ENCODE measurements around the gene PABPN1. TPM values are rescaled to one million over a fixed set of nuclear protein-coding genes. Genes with fewer than 3 reads are reported as not detected.

Gene PABPN1, protein sequence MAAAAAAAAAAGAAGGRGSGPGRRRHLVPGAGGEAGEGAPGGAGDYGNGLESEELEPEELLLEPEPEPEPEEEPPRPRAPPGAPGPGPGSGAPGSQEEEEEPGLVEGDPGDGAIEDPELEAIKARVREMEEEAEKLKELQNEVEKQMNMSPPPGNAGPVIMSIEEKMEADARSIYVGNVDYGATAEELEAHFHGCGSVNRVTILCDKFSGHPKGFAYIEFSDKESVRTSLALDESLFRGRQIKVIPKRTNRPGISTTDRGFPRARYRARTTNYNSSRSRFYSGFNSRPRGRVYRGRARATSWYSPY
- total RNA-seq: 105 and 119 TPM in 2 replicates

DNA sequence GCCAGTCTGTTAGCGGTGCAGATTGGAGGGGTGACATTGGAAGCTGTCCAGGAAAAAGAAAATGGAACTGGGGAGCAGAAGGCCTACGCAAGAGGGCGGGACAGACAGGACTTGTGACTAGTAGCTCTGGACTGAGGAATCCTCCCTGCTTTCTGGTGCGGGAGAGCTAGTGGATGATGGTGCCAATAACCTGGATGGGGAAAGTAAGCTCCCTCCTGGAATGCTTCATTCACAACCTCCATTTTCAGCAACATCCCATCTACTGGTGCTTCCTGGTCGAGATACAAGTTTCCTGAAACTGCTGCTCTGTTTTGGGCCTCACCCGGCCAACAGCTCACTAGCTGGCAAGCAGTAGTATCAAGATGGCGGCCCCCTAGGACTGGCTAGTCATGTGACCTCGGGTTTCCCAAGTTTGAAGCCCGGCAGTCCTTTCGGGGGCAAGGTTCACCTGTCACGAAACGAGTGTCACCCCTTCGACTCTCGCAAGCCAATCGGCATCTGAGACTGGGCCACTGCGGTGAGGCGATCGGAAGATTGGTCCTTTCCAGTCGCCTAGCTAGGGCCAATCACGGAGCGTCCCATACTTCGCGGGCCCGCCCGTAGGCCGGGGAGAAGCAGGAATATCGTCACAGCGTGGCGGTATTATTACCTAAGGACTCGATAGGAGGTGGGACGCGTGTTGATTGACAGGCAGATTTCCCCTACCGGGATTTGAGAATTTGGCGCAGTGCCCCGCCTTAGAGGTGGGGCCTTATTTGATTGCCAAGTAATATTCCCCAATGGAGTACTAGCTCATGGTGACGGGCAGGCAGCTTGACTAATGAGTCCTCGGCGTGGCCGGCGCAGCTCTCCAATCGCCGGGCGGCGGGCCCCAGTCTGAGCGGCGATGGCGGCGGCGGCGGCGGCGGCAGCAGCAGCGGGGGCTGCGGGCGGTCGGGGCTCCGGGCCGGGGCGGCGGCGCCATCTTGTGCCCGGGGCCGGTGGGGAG is at the start of gene PABPN1:
PABPN1 (plus strand) TSS at position 874 of the 988 bp plus-strand sequence; CDS start at position 887, 13 bp downstream.

DNA sequence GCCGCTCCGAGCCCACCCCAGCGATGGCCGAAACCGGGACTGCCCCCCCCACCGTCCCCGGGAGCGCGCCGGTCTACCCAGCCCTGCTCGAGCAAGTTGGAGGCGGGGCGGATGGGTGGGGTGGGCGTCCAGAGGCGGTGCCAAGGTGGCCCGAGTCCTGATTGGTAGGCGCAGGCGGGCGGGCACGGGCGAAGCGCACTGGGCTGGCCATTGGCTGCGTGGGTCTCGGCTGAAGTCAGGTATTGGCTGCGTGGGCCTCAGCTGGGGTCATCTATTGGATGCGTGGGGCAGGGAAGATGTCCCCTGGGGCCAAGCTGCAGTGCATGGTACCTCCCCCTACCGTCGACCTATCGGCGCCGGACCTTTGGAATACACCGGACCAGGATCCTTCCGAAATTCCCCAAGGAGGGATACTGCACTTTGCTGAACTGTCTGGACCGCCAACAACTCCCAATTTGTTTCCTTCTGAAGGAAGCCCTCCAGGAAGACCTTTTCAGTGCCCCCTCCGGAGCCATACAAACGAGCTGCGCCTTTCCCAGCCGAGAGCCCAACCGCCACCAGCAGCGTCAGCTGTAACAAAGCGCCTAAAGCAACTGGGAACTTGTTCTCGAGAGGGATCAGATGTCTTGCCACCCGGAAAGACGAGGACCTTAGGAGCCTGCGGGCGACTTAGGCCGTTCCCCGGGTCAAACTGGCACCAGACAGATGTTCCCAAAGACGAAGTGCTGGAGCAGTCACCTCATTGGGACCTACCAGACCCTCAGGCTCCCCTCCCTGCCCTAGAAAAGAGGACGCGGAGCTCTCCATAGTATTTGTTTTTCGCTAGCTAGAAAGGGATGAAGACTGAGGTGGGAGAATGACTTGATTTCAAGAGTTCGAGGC is 35.0 kb upstream of the PABPN1 start, which contains the start of gene HOMEZ:
HOMEZ (minus strand) TSS at position 113 of the 882 bp plus-strand sequence. CDS start 180 bp downstream, outside the sequence.

DNA sequence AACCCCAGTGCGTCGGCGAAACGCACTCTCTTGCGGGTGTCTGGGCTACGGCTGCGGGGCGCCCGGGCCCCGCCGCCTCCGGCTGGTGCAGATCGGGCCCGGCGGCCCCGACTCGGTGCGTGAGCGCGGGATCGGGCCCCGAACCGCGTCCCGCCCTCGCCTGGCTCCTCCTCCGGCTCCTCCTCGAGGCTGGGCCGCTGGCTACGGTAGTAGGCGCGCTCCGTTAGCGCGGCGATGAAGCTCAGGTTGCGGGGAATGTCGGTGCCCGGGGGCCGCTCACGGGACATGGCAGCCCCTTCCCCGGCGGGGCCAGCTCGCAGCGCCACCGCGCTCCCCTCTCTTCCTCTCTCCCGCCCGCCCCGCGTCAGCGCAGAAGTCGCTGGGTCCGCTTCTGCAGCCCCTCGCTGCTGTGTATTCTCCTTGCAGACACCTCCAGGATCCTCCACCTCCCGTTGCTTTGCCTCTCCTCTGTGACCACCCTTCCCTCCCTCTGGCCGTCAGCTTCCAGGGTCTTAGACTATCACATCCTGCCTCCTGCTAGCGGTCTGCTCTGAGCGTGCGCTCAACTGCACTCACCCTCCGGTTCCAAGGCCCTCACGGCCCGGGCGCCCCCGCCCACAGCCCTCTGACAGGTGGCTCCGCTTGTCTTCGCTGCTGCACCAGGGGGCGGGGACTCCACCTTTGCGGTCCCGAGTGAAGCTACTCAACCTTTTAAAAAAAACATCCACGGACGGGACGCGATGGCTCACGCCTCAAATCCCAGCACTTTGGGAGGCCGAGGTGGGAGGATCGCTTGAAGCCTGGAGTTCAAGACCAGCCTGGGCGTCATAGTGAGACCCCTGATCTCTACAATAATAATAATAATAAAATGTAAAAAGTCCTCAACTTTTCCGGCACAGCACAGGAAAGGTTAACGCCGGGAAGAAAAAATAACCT is 18.7 kb upstream of the PABPN1 start, which contains the start of gene PPP1R3E:
PPP1R3E (minus strand) TSS at position 570 of the 936 bp plus-strand sequence; CDS start at position 287, 283 bp downstream.

DNA sequence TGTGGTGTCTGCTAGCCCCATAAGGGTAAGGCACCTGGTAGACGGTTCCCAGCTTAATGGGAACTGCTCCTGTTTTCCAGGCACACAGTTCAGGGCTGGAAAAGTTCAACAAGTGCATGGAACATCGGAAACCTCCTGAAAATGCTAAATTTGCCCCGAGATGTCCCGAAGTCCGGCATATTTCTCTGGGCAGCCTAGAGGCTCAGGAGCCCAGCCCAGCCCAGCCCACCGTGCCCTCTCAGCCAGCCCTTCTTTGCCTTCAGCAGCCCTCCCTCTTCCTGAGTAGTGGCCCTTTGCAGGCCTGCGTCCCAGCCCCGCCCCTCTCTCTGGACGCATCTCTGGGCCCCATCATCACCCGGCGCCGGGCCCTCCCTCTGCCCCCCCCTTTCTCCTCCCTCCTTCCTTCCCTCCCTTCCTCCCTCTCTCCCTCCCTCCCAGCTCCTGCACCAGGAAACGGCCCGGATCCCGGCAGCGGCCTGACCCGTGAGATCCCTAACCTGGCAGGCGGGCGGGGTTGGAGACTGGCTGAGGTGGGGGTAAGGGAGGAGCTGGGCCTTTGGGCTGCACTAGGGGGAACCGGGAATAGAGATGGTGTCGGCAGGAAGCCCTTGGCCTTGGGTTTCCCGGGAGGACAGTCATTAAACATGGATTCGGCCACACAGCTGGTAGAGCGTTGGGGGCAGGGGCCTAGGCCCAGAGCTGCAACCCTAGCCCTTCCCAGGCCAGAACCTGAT is 14.7 kb upstream of the PABPN1 start, which contains the start of gene BCL2L2:
BCL2L2 (plus strand) TSS at position 422 of the 734 bp plus-strand sequence. CDS start 935 bp downstream, outside the sequence.

DNA sequence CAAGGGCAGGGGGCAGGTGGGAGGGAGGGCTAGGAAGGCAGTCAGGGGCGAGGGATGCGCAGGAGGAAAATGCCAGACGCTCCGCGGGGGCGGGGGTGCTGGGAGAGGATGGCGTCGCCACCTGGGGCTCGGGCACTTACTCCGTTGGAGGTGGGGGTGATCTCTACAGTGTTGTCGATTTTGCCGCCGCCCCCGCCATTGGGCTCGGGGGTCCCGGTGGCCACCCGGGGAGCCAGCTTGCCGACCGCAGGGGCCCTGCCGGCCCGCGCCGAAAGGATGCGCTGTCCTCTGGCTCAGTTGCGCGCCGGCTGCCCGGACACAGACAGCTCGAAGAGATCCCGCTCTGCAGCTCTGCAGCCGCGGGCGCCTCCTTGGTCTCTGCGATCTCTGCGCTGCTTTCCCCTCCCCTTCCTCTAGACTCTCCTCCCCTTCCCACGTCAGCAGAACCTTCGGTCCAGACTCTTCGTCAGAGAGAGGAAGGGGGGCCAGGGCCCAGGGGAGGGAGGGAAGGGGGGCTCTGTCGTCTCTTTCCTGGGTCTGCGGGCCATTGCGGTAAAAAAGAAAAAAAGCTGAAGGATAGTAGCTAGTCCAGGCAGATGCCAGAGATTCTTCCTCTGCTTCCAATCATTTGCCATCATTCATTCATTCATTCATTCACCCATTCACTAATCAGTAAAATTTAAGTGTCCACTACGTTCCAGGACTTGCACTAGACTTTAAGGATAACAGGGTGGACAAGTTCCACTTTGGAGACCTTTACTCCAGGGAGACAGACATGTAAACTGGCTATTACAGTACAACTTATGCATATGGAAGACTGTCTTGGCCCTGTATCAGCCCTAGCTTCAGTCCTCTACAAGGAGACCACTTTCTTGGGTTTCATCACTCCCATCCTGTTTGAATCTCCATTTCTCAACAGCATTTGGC is 31.5 kb downstream of the PABPN1 start, which contains the start of gene SLC22A17:
SLC22A17 (minus strand) TSS at position 382 of the 927 bp plus-strand sequence.

DNA sequence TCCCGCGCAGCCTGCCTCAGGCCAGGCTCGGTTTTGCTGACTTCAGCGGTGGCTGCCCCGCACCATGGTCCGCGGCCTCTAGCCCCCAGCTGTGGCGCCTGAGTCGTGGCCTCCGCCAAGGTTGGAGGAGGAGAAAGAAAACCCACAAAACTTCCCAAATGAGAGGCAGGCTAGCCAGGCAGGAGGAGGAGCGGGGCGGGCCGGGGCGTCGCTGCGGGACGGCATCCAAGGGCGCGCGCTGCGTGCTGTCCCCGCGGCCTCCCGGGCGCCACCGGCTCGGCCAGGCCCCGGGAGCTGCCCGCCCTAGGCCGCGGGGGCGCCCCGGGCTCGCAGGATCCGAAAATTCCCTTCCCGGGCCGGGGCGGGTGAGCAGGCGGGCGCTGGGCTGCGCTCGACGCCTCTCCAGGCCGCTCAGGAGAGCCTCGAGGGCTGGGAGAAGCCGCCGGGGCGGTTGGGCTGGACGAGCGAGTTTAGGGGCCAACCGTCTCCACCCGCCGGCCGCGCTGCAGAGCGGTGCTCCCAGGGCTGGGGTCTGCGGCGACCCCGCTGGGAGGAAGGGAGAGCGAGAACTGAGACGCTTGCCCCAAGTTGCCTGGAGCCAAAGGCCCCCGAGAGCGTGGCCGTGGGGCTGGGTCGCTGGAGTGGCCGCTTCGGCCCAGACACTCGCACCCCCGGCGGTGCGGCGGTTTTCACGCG is 43.9 kb downstream of the PABPN1 start, which contains the start of gene EFS:
EFS (minus strand) TSS at position 137 of the 696 bp plus-strand sequence. CDS start 147 bp downstream, outside the sequence.

DNA sequence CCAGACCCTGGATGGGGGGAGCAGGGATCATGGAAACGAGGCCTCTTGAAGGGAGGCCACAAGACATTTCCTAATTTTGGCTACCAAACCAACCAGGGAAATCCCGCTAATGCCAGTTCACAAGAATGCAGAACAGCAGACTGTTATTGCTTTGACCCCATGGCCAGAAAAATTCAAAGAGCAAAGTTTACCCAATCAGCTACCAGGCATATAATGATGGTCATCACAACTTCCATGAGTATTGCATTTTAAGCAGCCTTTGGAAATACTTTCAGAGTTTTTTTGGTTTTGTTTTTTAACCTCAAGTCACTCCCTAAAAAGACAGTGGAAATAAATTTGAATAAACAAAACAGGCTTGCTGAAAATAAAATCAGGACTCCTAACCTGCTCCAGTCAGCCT is 51.3 kb downstream of the PABPN1 start, which contains the start of gene IL25:
IL25 (plus strand) TSS at position 301 of the 400 bp plus-strand sequence.

Other genes starting within 250 kb of the PABPN1 start
- 64.9 and 97.8 TPM in 2 replicates for gene ACIN1, start 226.3 kb upstream of the PABPN1 start, total RNA-seq
- 40.9 and 50.7 TPM in 2 replicates for gene C14orf119, start 226.0 kb upstream of the PABPN1 start, total RNA-seq
- gene CIROP, start 216.5 kb upstream of the PABPN1 start, total RNA-seq: 0.11 and 0.25 TPM in 2 replicates
- gene CEBPE, start 202.2 kb upstream of the PABPN1 start, total RNA-seq: not detected in 2 replicates
- 21.5 and 26.0 TPM in 2 replicates for gene SLC7A8, start 137.8 kb upstream of the PABPN1 start, total RNA-seq
- gene RNF212B, start 83.5 kb upstream of the PABPN1 start, total RNA-seq: not detected in 2 replicates
- gene HOMEZ, start 35.3 kb upstream of the PABPN1 start, total RNA-seq: 3.0 and 6.5 TPM in 2 replicates
- 2.9 and 4.2 TPM in 2 replicates for gene PPP1R3E, start 18.6 kb upstream of the PABPN1 start, total RNA-seq
- 19.7 and 27.3 TPM in 2 replicates for gene BCL2L2, start 14.6 kb upstream of the PABPN1 start, total RNA-seq
- 8.1 and 36.4 TPM in 2 replicates for gene SLC22A17, start 31.4 kb downstream of the PABPN1 start, total RNA-seq
- 5.5 and 7.6 TPM in 2 replicates for gene EFS, start 43.7 kb downstream of the PABPN1 start, total RNA-seq
- not detected in 2 replicates for gene IL25, start 51.4 kb downstream of the PABPN1 start, total RNA-seq
- 0.22 and 0.50 TPM in 2 replicates for gene CMTM5, start 55.6 kb downstream of the PABPN1 start, total RNA-seq
- not detected in 2 replicates for gene MYH6, start 86.8 kb downstream of the PABPN1 start, total RNA-seq
- gene MYH7, start 114.2 kb downstream of the PABPN1 start, total RNA-seq: not detected in 2 replicates
- 55.2 and 67.5 TPM in 2 replicates for gene NGDN, start 148.2 kb downstream of the PABPN1 start, total RNA-seq
- 0.11 and 0.62 TPM in 2 replicates for gene ZFHX2, start 230.3 kb downstream of the PABPN1 start, total RNA-seq
- 14.5 and 20.6 TPM in 2 replicates for gene THTPA, start 234.8 kb downstream of the PABPN1 start, total RNA-seq
- 11.6 and 12.1 TPM in 2 replicates for gene AP1G2, start 246.3 kb downstream of the PABPN1 start, total RNA-seq